SK-N-SH treated with all-trans-retinoic acid at 6 μM for 48 hours (cell line): ENCODE results near the gene AHRR.

Experiments
- ATAC-seq: fragments of 200-7000 bp; cut with Tn5 transposase; 3 replicates; pipeline ENCODE4 v1.9.1; 2020; ENCODE audit warnings: mild to moderate bottlenecking, moderate library complexity
- BACH2 ChIP-seq: fragments of 250-450 bp; sonication (Bioruptor Pico); IDR thresholded peaks from 2 replicates; pipeline ENCODE4 v1.9.0; 2021; ENCODE audit warnings: mild to moderate bottlenecking, borderline replicate concordance
- CSDC2 ChIP-seq: fragments of 250-450 bp; sonication (Bioruptor Pico); IDR thresholded peaks from 2 replicates; pipeline ENCODE4 v1.5.0; 2020; ENCODE audit warnings: mild to moderate bottlenecking, moderate library complexity
- CSRNP3 ChIP-seq: fragments of 250-450 bp; sonication (Bioruptor Pico); IDR thresholded peaks from 2 replicates; pipeline ENCODE4 v1.5.1; 2021; ENCODE audit warnings: mild to moderate bottlenecking, moderate library complexity
- ESRRG ChIP-seq: fragments of 250-450 bp; sonication (Bioruptor Pico); IDR thresholded peaks from 2 replicates; pipeline ENCODE4 v1.6.1; 2021; ENCODE audit warnings: mild to moderate bottlenecking
- GLIS3 ChIP-seq: fragments of 250-450 bp; sonication (Bioruptor Pico); IDR thresholded peaks from 2 replicates; pipeline ENCODE4 v1.5.0; 2020; ENCODE audit warnings: mild to moderate bottlenecking, moderate library complexity
- ISL1 ChIP-seq: fragments of 250-450 bp; sonication (Bioruptor Pico); IDR thresholded peaks from 2 replicates; pipeline ENCODE4 v2.1.2; 2022; ENCODE audit warnings: mild to moderate bottlenecking, moderate library complexity
- OSR1 ChIP-seq: fragments of 250-450 bp; sonication (Bioruptor Pico); IDR thresholded peaks from 2 replicates; pipeline ENCODE4 v1.8.0; 2022; ENCODE audit warnings: moderate library complexity, mild to moderate bottlenecking, inconsistent platforms
- PATZ1 ChIP-seq: fragments of 250-450 bp; sonication (Bioruptor Pico); IDR thresholded peaks from 2 replicates; pipeline ENCODE4 v1.8.0; 2020; ENCODE audit warnings: mild to moderate bottlenecking, moderate library complexity, borderline replicate concordance
- POU6F1 ChIP-seq: fragments of 250-450 bp; sonication (Bioruptor Pico); IDR thresholded peaks from 2 replicates; pipeline ENCODE4 v1.8.0; 2021; ENCODE audit warnings: low read depth, mild to moderate bottlenecking, moderate library complexity, borderline replicate concordance
- RARB ChIP-seq: fragments of 250-450 bp; sonication (Bioruptor Pico); IDR thresholded peaks from 2 replicates; pipeline ENCODE4 v1.8.0; 2021; ENCODE audit warnings: mild to moderate bottlenecking, moderate library complexity
- SNAI2 ChIP-seq: fragments of 250-450 bp; sonication (Bioruptor Pico); IDR thresholded peaks from 2 replicates; pipeline ENCODE4 v1.5.0; 2020; ENCODE audit warnings: mild to moderate bottlenecking, moderate library complexity
- TCF4 ChIP-seq: fragments of 250-450 bp; sonication (Bioruptor Pico); IDR thresholded peaks from 2 replicates; pipeline ENCODE4 v1.8.0; 2021; ENCODE audit warnings: mild to moderate bottlenecking, moderate library complexity, borderline replicate concordance
- ZC3H10 ChIP-seq: fragments of 250-450 bp; sonication (Bioruptor Pico); IDR thresholded peaks from 2 replicates; pipeline ENCODE4 v1.5.1; 2021; ENCODE audit warnings: mild to moderate bottlenecking, moderate library complexity
- ZFP3 ChIP-seq: fragments of 250-450 bp; sonication (Bioruptor Pico); IDR thresholded peaks from 2 replicates; pipeline ENCODE4 v1.5.0; 2020; ENCODE audit warnings: mild to moderate bottlenecking, moderate library complexity
- ZNF565 ChIP-seq: fragments of 450-650 bp; formaldehyde crosslinking; conservative IDR thresholded peaks from 2 replicates; pipeline ENCODE4 v1.5.0; 2020; ENCODE audit warnings: low read depth, mild to moderate bottlenecking, moderate library complexity
- ZNF70 ChIP-seq: fragments of 450-650 bp; formaldehyde crosslinking; IDR thresholded peaks from 2 replicates; pipeline ENCODE4 v1.5.0; 2020; ENCODE audit warnings: mild to moderate bottlenecking, moderate library complexity
- ZNF8 ChIP-seq: fragments of 450-650 bp; formaldehyde crosslinking; IDR thresholded peaks from 2 replicates; pipeline ENCODE4 v1.5.0; 2020; ENCODE audit warnings: mild to moderate bottlenecking, moderate library complexity

AHRR gene

GRCh38 chr5:476102-476813 lies 154.7 kb downstream of the AHRR start:
- ATAC-seq, result no peak
- TF ChIP-seq BACH2 (CRISPR knock-in tag), result no peak
- TF ChIP-seq TCF4 (CRISPR knock-in tag), result no peak
- no peak for TF ChIP-seq SNAI2 (CRISPR knock-in tag)
- no peak for TF ChIP-seq ZNF70 (CRISPR knock-in tag)
- no peak for TF ChIP-seq POU6F1 (CRISPR knock-in tag)
- TF ChIP-seq ZC3H10, result no peak
- no peak for TF ChIP-seq ZFP3 (CRISPR knock-in tag)
- TF ChIP-seq GLIS3 (CRISPR knock-in tag), result no peak
- TF ChIP-seq PATZ1 (CRISPR knock-in tag), result no peak

GRCh38 chr5:476814-477175 lies 155.3 kb downstream of the AHRR start:
- no peak for TF ChIP-seq CSRNP3
- TF ChIP-seq POU6F1 (CRISPR knock-in tag), result no peak
- ATAC-seq, result no peak

GRCh38 chr5:477247-477646 lies 155.7 kb downstream of the AHRR start:
- no peak for ATAC-seq
- no peak for TF ChIP-seq TCF4 (CRISPR knock-in tag)
- TF ChIP-seq SNAI2 (CRISPR knock-in tag), result no peak
- no peak for TF ChIP-seq OSR1 (CRISPR knock-in tag)
- no peak for TF ChIP-seq CSRNP3

- no peak for ATAC-seq
- no peak for TF ChIP-seq ISL1 (CRISPR knock-in tag)
- no peak for TF ChIP-seq ESRRG (CRISPR knock-in tag)
- TF ChIP-seq ZNF565 (CRISPR knock-in tag), result no peak
- TF ChIP-seq SNAI2 (CRISPR knock-in tag), result no peak
- no peak for TF ChIP-seq ZNF8 (CRISPR knock-in tag)
- TF ChIP-seq RARB (CRISPR knock-in tag), result no peak
- TF ChIP-seq TCF4 (CRISPR knock-in tag), result no peak
- no peak for TF ChIP-seq PATZ1 (CRISPR knock-in tag)
- TF ChIP-seq GLIS3 (CRISPR knock-in tag), result no peak
- TF ChIP-seq ZC3H10, result no peak
- no peak for TF ChIP-seq CSDC2
- no peak for TF ChIP-seq OSR1 (CRISPR knock-in tag)
- TF ChIP-seq, all 23 proteins: peak for 0
Measured at GRCh38 chr5:477871-478270, 156.4 kb downstream of the AHRR start.
